Left hindlimb (tissue), 1 donor: ENCODE results near the gene INPP5A.
"Not testable (repeated sequence)": the region's sequence is repeated elsewhere in the genome, so short reads cannot be mapped to it uniquely, and the experiment has no call there.

Experiments used
- DNase-seq: peaks from one replicate; pipeline ENCODE4 v3.0.0-alpha.2; 2018

Gene INPP5A, protein sequence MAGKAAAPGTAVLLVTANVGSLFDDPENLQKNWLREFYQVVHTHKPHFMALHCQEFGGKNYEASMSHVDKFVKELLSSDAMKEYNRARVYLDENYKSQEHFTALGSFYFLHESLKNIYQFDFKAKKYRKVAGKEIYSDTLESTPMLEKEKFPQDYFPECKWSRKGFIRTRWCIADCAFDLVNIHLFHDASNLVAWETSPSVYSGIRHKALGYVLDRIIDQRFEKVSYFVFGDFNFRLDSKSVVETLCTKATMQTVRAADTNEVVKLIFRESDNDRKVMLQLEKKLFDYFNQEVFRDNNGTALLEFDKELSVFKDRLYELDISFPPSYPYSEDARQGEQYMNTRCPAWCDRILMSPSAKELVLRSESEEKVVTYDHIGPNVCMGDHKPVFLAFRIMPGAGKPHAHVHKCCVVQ

DNA sequence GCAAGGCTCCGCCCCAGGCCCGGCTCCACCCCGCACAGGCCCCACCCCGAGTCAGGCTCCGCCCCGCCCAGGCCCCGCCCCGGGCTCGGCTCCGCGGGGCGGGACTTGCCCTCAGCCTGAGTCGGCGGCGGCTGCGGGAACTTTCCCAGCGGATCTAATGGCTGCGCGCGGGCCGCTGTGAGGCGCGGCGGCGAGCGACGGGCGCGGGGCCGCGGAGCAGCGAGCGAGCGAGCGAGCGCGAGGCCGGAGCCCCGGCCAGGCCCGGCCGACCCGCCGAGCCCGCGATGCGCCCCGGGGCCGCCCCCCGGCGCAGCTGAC lies at the start of gene INPP5A:
Gene INPP5A (plus strand): TSS at position 104 of the 318 bp plus-strand sequence. CDS start 310 bp downstream, outside the sequence.
- DNase-seq: no peak

DNA sequence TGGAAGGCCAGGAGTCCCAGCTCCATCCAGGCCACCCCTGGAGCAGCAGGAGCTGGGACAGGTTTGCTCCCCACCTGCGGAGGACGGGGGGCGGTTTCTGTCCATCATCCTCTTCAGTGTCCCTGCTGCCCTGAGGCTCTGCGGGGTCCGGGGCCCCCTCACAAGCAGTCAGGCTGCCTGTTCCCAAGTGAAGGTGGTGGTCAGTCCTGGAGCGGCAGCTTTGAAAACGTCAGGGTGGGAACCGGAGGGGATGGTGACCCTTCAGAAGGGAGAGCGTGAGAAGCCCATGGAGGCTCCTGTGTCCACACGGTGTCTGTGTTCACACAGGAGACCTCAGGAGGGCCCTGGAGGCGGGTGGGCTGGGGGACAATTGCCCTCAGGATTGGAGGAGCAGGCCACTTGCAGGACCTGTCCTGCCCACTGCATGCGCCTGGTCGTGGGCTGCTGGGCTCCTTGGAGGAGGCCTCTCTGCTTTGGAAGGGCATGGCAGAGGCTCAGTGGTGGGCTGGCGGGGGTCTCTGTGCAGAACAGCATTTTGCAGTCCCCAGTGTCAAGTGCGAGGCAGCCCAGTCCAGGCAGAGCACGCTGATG lies 49.3 kb upstream of the INPP5A start:
- no peak for DNase-seq

DNA sequence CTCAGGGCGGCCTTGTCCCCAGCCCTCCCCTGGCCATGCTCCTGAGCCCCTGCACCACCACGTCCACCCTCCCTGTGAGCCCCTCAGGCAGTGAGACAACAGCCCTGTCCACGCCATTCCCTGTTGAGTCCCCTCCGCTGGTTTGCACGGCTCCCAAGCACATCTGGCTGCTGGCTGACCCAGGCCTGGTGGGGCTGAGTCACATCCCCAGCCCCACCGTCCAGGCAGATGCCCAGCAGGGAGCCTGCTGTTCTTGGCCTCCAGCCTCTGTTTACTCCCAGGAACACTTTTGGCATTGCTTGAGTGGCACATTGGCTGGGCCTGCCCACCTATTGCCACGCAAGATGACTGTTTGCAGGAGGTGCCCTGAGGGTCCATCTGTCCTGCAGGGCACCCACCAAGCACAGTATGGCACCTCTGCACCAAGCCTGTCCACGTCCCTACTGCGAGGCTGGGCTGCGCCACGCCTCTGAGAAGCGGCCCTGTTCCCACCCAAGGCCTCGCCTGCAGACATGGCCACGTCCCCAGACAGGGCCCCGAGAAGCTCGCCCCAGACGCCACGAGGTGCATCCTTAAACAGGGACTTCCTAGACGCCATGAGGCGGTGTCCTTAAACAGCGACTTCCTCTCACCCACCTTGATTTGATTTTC lies 48.4 kb upstream of the INPP5A start:
- no peak for DNase-seq

DNA sequence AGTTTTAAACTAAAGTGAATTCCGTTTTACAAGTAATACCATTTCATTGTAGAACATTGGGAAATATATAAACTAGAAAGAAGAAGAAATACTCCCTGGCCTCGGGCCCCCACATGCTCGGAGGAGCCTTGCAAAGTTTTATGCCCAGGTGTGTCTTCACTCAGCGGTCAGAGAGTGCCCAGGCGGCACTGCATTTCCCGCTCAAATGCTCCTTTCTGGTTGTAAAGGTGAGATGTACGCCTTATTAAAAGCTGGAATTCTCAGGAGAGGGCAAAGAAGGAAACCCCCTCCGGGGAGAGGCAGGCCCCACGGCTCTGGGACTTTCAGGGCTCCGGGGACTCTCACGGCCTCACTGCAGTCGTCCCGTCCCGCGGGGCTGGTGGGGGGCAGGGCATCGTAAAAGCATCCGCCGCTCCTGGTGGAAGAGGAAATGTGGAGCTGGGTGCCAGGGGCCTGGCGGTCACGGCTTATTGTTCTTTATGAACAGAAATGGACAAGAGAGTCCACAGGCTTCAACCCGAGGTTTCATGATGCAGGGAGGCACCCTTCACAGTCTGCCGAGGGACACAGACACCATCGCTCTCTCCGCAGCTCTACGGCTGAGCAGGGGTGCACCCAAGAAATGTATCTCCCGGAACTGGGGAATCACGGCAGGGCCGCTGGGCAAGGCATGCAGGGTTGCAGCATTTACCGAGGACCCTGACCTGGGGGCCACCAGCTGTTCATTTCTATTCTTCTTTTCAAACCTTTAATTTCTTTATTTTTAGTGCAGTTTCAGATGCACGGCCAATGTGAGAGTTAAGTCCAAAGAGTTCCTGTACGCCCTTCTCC lies 47.7 kb upstream of the INPP5A start:
- DNase-seq: no peak

DNA sequence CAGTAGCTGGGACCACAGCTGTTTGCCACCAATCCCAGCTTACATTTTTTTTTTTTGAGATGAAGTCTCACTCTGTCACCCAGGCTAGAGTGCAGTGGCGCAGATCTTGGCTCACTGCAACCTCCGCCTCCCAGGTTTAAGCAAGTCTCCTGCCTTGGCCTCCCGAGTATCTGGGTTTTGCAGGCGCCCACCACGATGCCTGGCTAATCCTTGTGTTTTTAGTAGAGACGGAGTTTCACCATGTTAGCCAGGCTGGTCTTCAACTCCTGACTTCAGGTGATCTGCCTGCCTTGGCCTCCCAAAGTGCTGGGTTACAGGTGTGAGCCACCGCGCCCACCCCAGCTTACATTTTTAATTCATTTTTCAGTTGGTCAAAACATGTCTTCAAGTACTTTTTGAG lies 46.1 kb upstream of the INPP5A start:
- not testable (repeated sequence) for DNase-seq

DNA sequence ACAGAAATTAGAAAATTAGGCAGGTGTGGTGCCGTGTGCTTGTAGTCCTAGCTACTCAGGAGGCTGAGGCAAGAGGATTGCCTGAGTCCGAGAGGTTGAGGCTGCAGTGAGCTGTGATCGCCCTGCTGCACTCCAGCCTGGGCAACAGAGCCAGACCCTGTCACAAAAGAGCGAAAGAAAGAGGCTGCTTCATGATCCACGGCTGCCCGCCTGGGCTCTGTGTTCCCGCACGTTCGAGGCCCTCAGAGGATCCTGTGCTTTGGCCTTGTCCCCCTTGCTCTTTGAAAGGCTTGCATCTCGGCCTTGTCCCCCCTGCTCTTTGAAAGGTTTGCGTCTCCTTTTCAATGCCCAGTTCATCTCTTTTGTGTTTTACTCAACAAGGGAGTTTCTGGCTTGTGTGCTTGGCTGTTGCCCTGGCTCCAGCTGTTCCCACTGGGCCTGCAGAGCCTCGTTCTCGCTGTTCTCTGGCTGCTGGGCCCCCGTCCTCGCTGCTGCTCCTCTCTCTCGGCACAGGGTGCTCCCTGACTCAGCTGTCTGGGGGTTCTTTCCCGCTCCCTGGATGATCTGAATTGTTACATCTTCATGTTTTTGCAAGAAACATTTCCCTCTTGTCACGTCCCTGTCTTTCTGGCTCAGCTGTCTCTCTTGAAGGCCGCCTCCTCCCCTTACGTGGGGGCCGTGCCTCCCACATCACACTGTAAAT lies 45.1 kb upstream of the INPP5A start:
- DNase-seq: no peak

DNA sequence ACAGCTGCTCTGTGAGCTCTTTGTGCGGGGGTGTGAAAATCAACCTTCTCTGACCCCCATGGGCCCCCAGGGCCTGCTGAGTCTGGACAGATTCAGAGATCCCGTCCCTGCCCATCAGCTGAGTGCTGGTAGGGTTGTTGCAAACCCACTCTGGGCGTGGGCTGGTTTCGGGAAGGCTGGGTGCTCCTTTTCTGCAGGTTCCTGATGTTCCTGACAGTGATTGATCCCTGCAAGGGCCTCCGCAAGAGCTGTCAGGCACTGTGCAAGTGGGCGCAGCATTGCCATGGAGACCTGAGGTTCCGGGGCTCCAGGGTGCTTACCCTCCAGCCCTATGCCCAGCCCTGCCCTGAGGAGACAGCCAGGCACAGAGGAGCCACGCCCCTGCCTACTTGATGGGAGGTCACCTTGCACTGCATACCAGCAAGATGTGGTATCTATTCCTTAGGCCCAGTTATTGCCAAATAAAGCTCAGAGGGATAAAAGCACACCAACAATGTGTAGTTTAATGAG lies 44.3 kb upstream of the INPP5A start:
- no peak for DNase-seq

DNA sequence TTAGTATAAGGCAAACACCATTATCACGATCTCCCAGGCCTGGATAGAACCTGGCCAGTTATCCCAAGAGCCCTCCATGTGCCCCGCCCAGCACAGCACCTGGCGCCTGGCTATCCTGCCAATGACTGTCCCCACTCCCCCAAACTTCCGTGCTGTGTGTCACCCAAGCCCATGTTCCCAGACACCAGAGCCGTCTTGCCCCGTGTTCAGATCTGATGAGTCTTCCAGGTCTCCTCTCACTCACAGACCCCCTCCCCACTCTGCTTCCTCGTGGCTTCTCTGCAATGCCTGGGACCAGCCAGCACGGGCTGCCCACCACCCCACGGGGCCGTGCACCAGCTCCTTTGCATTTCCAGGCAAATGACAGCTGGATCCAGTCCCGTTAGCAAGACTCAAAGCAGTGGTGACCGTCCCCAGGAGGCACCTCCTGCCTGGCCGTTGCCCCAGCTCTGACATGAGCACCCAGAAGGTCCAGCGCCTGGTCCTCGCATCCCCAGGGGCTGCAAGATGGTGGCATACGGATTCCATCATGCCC lies 43.8 kb upstream of the INPP5A start:
- DNase-seq: no peak

DNA sequence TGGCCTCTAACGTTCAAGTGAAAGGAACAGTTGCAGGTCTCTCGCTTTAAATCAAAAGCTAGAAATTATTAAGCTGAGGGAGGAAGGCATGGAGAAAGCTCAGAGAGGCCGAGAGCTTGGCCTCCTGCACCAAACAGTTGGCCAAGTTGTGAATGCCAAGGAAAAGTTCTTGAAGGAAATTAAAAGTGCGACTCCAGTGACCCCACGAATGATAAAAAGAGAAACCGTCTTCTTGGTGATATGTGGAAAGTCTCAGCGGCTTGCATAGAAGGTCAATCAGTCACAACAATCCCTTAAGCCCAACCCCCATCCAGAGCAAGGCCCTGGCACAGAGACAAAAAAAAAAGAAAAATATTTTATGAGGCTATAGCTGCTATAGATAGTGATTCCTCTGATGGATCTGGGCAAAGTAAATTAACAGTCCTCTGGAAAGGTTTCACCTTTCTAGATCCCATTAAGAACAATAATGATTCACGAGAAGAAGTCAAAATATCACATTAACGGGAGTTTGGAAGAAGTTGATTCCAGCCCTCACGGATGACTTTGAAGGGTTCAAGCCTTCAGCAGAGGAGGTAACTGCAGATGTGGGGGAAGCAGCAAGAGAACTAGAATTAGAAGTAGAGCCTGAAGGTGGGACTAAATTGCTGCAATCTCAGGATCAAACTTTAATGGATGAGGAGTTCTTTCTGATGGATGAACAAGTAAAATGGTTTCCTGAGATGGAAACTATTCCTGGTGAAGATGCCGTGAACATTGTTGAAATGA lies 42.5 kb upstream of the INPP5A start:
- no peak for DNase-seq

DNA sequence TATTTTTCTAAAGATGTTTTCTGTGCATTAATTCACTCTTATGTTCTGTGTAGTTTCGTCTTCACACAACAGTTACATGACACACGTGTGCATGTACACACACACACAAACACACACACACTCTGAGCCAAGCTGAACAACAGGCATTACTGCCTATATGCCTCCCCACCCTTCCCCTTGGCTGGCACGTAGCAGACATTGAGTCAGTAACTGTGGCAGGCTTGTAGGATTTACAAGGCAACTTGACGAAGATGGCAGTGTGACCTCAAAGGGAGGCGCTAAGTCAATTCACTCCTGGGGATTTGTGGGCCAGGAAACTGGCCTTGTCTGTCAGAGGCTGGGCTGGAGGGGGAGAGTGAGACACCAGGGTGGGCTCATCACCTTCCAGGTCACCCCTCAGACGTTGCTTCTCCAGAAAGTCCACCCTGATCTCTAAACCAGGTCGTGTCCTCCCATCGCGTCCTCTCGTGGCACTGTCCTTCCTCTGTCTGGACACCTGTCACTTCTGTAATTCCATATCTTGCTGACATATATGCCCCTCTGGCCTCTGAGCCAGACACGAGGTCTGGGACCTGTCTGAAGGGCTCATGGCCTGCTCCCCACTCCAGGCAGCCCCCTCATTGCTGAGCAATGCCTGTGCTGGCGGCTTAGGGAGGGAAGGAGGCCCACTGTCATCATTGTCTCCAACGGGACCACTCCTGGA lies 41.1 kb upstream of the INPP5A start:
- DNase-seq: no peak

DNA sequence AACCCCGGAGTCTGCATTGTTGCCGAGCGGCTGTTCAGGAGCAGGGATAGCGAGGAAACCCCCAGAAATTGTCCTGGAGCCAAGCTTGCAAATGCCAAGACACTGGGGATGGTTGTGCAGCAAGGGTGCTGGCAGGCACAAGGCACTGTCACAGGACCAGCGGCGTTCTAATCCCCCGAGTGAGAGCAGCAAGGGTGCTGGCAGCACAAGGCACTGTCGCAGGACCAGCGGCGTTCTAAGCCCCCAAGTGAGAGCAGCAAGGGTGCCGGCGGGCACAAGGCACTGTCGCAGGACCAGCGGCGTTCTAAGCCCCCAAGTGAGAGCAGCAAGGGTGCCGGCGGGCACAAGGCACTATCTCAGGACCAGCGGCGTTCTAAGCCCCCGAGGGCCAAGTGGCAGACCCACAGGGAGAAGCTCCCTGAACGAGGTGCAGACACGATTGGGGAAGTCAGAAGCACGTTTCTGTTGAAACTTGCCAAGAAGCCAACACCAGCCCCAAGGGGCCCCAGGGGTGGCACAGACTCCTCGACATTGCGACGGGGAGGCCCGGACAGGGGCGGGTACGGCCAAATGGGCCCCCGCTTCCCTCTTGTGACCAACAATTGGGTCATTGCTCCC lies 40.4 kb upstream of the INPP5A start:
- DNase-seq: no peak

DNA sequence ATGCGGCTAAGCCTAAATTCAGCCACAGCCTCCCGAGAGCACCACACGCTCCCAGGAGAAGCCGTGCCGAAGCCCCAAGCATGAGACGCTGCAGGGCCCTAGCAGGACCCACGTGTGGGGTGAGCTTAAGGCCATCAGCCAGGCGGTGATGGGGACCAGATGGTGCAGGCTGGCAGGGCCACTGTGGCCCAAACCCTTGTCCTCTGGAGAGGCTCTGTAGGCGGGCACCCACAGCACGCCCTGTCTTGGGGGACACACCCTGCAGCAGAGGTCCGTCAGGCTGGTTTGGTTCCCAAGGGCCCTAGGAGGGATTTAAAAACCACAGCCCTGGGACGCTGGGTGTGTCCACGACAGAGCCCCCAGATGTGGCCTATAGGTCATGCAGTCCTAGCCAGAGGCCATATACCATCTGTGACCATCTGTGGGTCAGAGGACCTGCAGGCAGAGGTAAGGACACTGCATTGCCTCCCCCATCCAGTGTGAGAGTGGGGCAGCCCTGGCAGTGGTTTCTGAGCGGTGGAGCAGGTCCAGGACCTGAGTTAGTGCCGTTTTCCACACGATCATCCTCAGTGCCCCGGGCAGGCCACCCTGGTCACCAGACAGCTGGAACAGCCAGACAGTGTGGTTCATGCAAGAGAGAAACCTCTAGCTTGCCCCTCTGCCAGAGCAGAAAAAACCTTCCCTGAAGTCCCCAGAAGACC lies 39.6 kb upstream of the INPP5A start:
- DNase-seq: no peak

DNA sequence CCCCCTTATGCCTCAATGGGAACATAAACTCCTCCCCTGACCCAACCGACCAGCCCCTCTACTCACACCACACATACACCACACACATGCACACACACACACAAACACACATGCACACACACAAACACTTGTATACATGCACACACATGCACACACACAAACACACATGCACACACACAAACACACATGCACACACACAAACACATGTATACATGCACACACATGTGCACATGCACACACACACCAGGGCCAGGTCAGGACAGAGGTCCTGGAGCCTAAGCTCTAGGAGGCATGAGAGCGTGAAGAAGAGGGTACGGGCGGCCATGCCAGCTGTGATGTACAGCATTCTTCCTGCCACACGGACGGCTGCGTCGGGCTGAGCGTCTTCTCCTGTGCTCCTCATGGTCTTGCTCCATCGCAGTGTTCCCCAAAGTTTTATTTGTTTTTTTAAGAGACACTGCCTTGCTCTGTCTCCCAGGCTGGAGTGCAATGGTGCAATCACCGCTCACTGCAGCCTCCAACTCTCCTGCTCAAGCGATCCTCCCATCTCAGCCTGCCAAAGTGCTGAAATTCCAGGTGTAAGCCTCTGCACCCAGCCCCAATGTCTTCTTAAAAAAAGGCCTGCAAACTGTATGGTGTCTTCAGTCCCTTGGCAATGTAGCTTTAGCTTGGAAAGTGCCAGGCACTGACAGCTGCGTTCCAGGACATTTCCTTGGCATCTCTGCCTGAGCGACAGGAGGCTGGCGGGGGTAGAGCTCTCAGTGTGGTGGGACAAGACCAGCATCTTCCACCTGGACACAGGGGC lies 38.8 kb upstream of the INPP5A start:
- DNase-seq: peak; percentile 20

DNA sequence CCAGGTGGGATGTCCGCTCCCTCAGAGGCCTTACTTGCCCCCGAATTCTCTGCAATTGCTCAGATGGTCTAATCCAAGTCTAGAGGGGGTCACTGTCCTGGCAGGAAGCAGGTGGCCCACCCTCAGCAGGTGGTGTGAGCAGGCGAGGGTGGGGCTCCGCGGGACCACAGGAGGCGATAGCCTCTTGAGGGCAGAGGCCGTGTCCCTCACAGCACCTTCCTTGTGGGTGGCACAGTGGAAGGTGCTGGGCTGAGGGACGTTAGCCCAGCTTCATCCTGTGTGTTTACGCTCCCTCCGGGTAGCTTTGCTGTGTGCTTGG lies 38.3 kb upstream of the INPP5A start:
- no peak for DNase-seq

DNA sequence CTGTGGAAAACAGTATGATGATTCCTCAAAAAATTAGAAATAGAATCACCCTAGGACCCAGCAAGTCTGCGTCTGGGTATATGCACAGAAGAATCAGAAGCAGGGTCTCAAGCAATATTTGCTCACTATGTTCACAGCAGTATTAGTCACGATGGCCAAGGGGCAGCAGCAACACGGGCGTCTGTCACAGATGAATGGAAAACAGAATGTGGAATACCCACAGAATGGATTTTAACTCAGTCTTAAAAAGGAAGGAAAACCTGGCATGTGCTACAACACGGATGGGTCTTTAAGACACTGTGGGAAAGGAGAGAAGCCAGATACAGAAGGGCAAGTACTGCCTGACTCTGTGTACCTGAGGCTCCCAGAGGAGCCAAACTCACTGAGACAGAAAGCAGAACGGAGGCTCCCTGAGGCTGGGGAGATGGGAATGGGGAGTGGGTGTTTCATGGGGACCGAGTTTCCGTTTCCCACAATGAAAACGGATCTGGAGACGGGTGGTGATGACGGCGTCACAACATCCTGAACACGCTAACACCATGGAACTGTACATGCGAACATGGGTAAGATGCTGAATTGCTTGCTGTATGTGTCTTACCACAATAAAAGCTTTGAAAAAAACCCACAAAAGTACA lies 36.7 kb upstream of the INPP5A start:
- peak; percentile 8 for DNase-seq

DNA sequence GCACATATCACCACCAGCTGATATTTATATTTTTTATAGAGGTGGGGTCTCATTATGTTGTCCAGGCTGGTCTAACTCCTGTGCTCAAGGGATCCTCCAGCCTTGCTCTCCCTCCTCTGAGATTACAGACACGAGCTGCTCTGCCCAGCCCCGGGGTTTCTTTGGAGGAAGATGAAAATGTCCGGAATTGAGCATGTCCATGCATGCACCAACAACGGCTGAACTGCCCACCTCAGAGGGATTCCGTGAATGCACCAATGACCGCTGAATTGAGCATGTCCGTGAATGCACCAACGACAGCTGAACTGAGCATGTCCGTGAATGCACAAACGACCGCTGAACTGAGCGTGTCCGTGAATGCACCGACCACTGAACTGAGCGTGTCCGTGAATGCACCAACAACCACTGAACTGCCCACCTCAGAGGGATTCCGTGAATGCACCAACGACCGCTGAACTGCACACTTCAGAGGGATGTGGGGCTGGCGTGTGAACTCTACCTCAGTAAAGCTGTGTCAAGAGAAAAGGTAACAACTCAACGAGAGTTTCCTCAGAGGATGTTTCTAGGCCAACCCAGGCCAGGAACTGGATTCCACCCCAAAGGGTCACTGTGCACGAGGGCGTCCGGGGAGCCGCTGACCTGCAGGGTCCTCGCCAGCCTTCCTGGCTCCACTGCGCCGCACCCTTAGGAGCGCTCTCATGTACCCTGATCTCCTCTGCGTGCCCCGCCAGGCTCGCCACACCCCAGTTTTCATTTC lies 34.9 kb upstream of the INPP5A start:
- no peak for DNase-seq

DNA sequence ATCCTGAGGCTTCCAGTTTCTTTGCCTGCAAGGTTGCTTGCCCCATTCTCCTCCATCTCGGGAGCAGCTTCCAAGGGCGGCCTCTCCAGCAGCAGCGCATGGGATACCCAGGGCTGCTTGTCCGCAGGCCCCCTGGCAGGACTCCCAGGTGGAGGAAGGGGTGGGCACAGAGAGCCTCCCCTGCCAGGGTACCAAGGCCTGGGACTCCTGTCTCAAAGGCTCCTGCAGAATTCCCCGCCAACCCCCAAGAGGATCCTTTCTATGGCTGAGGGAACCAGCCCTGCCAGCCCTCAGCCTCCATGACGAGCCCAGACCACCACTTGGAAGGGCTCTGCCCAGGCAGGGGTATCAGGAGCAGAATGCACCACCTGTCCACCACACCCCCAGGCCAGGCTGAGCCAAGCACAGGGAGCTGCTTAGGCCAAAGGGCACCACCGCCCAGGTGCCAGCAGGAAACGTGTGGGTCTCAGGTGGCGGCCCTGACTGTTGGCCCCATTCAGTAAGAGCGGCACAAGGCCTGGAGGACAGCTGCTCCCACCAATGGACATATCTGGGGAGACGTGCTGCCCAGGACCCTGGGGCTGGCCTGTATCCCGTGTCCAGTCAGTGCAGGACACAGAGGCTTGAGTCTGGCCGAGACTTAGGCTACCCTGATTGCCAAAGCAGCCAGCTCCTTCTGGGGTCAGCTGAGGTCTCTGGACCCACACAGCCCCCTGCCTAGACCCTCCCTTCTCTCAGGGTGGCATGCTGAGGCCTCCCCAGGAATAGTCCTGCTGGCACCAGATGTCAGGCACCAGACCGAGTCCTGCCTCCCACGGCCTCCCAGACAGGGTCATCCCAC lies 33.8 kb upstream of the INPP5A start:
- DNase-seq: no peak
